Inflammatory macrophage treated with lipopolysaccharide for 1 hour (primary cell): Measurements from ENCODE around the gene TSPOAP1.

Experiments
- DNase-seq, 2 donors: peaks; one replicate each; pipeline ENCODE4 v3.0.0-alpha.2; 2020 to 2022

TSPOAP1 gene

GRCh38 chr17:58302919-58303585 lies 25.5 kb downstream of the TSPOAP1 start:
- DNase-seq: no peak

- no peak for DNase-seq
Measured at GRCh38 chr17:58302171-58302918, 26.2 kb downstream of the TSPOAP1 start.

GRCh38 chr17:58301504-58302150 lies 27.0 kb downstream of the TSPOAP1 start:
- DNase-seq: no peak

- no peak for DNase-seq
Measured at GRCh38 chr17:58300336-58300735, 28.3 kb downstream of the TSPOAP1 start.

DNA sequence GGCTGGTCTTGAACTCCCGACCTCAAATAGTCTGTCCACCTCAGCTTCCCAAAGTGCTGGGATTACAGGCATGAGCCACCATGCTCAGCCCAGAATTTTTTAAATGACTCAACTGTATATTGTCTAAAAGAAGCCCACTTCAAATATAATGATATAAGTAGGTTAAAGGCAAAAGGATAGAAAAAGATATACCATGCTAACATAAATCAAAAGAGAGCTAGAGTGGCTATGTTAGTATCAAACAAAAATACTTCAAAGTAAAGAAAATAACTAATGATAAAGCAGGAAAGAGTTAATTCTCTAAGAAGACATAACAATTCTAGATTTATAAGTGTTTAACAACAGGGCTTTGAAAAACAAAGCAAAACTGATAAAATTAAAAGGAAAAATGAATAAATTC lies 34.6 kb downstream of the TSPOAP1 start:
- no peak for DNase-seq

DNA sequence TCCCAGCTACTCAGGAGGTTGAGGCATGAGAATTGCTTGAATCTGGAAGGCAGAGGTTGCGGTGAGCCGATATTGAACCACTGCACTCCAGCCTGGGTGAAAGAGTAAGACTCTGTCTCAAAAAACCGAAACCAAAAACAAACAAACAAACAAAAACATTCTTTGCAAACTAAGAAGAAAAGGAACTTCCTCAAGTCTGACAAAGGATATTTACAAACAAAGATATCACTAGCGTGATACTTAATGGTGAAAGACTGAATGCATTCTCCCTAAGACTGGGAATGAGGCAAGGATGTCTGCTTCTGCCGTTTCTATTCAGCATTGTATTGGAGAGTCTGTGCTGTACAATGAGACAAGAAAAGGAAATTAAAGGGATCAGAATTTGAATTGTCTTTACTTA lies 37.3 kb downstream of the TSPOAP1 start:
- DNase-seq: peak in 1 of 2 donors; percentile 53

DNA sequence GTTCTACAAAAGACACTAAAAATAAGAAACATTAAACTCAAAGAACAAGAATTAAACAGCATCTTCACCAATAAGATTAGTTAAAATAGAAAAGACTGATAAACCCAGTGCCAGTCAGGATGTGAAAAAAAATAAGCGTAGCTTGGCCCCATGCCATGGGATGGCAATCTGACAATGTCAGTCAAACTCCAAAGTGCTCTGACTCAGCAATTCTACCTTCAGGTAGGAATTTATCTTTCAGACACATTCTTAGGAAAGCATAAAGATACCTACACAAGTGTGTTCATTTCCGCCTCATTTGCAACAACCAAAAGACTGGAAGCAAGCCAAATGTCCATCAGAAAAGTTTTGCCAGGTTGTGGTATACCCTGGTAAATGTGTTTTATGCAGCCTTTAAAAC lies 38.7 kb downstream of the TSPOAP1 start:
- peak in 1 of 2 donors; percentile 9 for DNase-seq

GRCh38 chr17:58285422-58285810 lies 43.2 kb downstream of the TSPOAP1 start:
- no peak for DNase-seq

DNA sequence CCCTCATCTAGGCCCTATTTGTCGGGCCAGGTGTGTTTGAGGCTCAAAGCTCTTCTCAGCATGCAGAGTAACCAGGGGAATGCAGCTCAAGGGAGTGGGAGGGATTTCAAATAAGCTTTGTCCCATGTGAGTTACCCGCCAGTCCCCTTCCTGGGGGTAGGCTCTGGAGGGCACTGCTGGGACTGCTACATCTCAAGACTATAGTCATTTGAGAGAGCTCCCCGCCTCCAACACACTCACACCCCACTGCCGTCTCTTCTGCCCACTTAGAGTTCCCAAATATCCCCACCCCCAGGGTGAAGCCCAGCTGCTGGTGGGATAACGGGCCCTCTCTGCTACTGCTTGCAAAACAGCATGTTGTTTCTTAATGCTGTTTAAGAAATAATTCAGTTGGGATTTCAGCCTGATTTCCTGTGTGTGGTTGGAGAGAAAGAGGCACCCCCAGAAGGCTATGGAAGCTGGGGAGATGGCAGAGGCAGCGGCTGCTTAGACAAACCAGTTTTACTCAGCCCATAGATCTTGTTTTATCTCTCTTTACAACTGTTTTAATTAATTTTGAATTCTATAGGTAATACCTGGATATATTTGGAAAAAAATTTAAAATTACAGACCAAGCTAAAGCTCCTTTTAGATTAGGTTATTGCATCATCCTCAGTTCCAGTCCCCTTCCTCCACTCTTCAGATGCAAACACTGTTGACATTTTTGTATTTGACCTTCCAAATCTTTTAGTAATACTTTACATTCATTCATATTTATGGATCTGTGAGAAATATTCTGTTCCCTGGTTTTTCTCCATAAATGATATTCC lies 43.8 kb downstream of the TSPOAP1 start:
- DNase-seq: peak; percentile 68 to 92

GRCh38 chr17:58283674-58284612 lies 44.7 kb downstream of the TSPOAP1 start:
- DNase-seq: no peak

- no peak for DNase-seq
Measured at GRCh38 chr17:58282442-58282841, 46.2 kb downstream of the TSPOAP1 start.

- DNase-seq: peak in 1 of 2 donors; percentile 22
Measured at GRCh38 chr17:58281511-58282011, 47.0 kb downstream of the TSPOAP1 start.

GRCh38 chr17:58280480-58281217 lies 47.9 kb downstream of the TSPOAP1 start, which contains the start of gene MPO:
MPO (minus strand) TSS chr17:58280935; CDS start chr17:58280758, 177 bp downstream.
- no peak for DNase-seq

DNA sequence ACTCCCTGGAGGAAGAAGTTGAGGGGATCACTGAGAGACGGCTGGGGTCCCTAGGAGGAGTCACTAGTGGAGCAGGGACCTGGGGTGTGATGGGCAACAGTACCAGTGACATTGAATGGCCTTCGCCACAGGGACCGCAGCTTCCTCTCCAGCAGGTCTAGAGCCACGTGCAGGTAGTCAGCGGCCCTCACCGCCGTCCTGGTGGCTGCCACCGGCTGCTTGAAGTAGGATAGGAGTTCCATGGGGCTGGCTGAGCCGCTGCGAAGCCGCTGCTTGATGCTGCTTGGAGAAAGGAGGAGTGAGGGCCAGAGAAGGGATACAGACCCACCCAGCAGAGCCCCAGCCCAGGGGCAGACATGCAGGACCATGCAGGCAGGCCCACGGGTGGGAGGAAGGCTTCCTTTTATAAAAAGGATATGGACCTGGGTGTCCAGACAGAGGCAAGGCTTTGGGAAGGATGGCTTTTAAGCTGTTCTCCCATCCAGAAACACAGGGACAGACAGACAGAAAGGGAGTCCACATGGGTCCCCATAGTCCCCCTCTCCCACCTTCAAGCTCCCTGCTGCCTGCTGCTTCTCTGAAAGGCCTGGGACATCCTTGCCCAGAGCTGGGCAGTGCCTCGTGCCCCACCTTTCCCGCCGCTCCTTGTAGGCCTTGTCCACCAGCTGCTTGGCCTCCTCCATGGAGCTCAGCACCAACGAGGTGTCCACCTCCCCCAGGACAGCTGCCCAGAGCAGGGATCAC lies 48.7 kb downstream of the TSPOAP1 start:
- DNase-seq: no peak

DNA sequence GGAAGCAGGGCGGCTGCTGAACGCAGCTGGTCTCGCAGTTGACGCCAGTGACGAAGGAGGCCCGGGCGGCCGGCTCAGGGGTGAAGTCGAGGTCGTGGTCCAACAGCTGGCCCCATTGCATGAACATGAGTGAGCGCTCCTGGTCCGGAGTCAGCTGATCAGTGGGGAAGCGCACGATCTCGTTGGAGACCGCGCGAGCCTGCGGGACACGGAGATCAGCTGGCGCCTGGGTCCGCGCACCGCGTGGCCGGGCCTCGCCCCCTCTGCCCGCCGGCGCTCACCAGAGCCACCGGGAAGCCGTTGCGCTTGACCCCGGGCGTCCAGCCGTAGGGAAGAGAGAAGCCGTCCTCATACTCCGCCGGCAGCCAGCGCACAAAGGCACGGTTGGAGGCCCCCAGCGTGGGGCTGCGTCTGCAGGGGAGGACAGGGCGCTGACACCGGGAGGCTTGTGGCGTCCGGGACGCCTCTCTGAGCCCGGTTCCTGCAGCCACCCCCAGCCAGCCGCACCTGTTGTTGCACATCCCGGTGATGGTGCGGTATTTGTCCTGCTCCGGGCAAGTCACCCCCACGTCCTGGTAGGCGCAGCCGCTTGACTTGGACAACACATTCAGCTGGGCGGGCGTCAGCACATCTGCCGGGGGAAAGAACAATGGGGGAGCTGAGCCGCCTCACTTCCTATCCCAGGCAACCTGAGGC lies 49.4 kb downstream of the TSPOAP1 start:
- DNase-seq: peak; percentile 41 to 42

GRCh38 chr17:58278661-58279015 lies 50.0 kb downstream of the TSPOAP1 start:
- no peak for DNase-seq

GRCh38 chr17:58277802-58278595 lies 50.6 kb downstream of the TSPOAP1 start:
- no peak for DNase-seq

DNA sequence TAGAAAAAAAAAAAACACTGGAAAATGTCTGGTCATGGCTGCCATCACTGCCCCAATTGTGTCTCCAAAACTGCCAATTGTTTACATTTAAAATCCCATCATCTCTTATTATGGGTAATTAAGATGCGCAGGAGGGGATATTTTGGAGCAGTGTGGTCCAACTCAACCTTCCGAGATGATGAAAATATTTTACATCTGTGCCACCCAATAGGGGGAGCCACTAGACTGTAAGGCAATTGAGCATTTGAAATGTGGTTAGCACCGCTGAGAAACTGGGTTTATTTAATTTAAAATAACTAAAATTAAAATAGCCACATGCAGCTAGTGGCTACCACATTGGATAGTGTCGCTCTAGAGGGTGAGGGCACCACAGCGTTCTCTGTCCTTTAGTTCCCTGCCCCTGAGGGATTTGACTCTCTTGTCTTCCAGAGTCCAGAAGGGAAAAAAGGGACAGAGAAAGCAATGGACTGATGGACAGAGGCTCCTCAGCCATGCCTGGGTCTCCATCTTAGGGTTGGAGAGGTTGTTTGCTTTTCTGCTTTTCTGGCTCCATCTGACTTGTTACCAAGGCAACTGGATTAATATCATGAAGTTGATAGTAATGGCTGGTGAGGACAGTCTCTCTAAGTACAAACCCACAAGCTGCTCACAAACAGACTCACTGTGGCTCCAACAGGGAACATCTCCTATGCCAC lies 51.3 kb downstream of the TSPOAP1 start:
- peak; percentile 35 to 68 for DNase-seq
